ENCODE measurements around the gene ZXDC. TPM values are rescaled to one million over a fixed set of nuclear protein-coding genes. Genes with fewer than 3 reads are reported as not detected.

Gene ZXDC
- total RNA-seq, 1 experiment from 2014 or later: 26.6 TPM

DNA sequence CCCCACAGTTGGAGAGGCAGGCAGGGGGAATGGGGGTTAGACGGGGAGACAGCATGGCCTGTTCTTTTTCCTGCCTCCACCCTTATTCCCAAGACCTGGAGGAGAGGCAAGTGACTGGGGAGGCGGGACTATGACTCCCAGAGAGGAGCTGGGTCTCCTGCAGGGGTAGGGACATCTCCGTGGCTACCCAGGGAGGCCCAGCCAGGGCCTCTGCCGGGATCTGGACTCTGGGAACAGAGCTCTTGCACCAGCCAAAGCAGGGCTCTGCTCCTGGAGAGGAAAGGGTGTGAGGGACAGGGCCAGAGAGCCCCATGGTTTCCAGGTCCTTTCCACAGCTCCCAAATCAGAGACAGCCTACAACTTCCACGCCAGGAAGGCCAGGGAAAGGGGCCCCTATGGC lies 58.2 kb downstream of the ZXDC start:
- no peak for DNase-seq (ENCODE audit: low read depth)

- DNase-seq (ENCODE audit: low read depth): no peak
These were observed 58.7 kb downstream of the ZXDC start for GRCh38 chr3:126416943-126417342.

DNA sequence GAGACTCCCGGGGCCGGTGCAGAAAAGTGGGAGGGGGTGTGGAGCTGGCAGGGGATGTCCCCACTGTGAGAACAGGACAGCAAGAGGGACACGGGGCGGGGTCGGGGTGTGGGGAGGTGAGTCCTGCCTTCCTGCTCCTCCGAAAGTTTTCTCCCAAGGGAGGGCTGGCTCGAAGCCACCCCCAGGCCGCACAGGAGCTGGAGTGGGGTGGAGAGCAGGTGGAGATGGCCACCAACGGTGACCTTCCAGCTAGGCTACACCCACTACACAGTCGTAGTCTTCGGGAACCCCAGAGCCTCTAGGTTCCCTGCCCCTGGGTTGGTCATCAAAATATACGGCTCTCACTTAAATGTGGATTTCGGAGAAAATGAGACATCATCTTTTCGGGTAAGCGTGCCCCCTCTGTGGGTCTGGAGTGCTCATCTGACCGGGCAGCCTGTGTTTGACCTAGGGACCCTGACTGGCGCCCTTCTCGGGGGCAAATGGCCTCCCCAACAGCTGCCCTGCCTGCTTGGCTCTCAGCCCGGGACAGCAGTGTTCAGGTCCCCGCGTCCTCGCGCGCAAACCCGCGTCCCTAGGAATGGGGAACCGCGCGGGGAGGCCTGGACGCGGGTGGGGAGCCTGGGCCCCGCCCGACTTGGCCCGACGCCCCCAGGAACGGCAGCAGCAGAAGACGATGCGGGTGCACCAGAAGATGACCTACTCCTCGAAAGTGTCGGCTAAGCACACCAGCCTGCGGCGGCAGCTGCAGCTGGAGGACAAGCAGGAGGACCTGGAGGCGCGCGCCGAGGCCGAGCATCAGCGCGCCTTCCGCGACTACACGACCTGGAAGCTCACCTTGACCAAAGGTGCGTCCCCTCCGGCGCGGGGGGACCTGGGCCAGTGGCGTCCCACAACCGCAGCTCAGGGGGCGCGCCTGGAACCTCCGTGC lies 59.8 kb downstream of the ZXDC start:
- no peak for DNase-seq (ENCODE audit: low read depth)

DNA sequence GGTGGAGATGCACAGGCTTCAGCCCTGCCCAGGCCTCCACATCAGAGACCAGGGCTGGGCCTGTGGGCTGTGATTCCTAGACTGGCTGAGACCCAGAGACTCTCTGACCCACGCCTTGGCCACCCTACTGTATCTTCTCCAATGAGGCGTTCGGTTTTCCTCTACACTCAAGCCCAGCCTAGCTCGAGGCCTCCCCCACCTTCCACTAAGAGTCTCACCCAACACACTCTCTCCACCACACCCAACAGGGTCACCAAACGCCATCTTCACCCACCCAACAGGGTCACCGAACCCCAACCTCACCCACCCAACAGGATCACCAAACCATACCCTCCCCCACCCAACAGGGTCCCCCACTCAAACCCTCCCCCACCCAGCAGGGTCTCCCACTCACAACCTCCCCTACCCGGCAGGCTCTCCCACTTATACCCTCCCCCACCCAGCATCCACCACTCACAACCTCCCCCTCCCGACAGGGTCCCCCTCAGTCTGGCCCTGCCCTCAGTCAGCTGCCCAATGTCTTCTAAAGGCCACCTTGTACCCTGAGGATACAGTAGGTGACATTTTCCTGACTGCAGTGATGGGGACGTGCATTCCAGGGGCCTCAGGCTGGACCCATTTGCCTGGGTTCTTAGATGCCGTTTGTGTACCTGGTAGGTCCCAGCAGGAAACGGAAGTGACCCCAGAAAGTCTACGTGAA lies 60.6 kb downstream of the ZXDC start:
- DNase-seq (ENCODE audit: low read depth): no peak

DNA sequence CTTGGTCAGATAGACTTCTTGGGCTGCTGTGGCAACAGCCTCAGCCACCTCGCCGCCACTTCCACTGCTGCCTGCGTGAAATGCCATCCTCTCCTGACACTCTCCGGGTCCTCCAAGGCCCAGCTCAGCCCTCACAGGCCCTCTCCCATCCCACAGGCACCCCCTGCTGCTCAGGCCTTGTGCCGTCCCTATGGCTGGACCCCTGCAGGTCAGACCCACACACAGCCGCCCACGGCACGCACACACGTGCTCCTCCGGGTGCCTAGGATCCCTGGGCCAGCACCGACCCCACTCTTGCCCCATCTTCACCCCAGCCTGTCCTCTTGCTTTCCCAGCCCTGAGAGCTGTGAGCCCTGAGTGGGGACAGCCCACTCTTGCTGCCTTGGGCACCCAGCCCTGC lies 61.3 kb downstream of the ZXDC start:
- no peak for DNase-seq (ENCODE audit: low read depth)

- no peak for DNase-seq (ENCODE audit: low read depth)
These were observed 62.0 kb downstream of the ZXDC start for GRCh38 chr3:126413693-126414080.

GRCh38 chr3:126412841-126413692 lies 62.6 kb downstream of the ZXDC start:
- no peak for DNase-seq (ENCODE audit: low read depth)

DNA sequence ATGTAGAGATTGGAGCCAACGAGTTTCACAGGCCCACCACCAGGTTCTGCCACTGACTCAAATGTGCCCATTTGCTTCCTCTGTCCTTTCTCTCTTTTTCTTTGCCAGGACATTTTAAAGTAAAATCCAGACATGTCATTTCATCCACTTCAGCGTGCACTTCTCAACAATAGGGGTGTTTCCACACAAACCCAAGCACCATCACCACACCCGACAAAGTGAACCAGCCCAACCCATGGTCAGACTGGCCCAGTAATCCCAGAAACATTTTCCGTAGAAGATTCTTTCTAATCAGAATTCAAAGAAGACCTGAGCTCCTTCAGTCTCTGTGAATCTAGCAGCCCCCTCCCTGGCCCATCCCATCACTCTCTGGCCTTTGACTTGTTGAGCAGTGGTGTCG lies 67.6 kb downstream of the ZXDC start:
- no peak for DNase-seq (ENCODE audit: low read depth)

DNA sequence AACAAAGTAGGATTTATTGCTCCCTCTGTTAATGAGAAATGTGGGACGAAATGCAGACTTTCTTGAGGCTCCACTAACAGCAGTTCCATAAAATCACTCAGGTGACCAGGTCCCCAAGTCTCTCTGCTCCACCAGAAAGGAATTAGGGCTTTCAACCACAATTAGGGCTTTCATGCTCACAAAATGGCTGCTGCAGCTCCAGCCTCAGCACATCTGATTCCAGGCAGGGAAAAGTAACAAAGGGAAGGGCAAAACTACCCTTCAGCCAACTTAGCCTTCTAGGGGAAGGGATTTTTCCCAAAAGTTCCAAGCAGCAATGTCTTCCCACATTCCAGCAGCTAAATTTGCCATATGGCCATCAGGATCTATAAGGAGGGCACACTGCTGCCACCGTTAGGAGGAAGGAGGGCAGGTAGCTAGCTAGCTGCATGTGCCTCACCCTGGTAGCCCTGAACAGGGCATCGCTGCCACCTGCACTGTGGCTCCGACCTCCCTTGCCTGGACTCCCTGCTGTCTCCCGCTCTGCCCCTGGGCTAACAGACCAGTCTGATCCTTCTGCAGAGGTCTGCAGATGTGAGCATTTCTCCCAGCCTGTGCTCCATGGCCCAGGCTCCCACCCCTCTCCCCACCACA lies 68.2 kb downstream of the ZXDC start:
- no peak for DNase-seq (ENCODE audit: low read depth)

- no peak for DNase-seq (ENCODE audit: low read depth)
These were observed 69.0 kb downstream of the ZXDC start for GRCh38 chr3:126406389-126407296.

DNA sequence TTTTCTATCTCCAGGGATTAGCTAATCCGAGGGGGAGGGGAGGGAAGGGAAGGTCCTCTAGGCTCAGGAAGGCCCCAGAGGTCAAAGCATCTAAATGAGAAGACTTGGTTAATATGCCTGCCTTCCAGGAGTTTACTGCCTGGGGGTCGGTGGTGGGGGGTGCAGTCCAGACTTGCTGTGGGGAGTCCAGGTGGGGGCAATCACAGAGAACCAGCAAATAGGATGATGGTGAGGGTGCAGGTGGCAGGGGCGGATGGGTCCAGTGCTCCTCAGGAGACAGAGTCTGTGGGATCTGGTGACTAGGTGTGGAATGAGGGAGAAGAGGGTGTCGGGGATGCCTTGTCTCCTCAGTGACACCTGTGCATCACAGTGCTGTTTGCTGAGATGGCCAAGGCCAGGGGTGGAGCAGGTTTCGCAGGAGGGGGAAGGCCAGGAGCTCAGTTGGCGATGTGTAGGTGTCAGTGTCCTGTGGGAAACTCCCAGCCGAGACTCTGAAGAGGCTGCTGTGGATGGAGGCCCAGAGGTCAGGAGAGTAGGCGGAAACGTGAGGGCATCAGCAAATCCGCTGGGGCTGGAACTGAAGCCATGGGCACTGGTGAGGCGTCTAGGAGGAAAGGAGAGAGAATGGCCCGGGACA lies 72.9 kb downstream of the ZXDC start:
- no peak for DNase-seq (ENCODE audit: low read depth)

GRCh38 chr3:126402178-126402577 lies 73.5 kb downstream of the ZXDC start:
- no peak for DNase-seq (ENCODE audit: low read depth)

DNA sequence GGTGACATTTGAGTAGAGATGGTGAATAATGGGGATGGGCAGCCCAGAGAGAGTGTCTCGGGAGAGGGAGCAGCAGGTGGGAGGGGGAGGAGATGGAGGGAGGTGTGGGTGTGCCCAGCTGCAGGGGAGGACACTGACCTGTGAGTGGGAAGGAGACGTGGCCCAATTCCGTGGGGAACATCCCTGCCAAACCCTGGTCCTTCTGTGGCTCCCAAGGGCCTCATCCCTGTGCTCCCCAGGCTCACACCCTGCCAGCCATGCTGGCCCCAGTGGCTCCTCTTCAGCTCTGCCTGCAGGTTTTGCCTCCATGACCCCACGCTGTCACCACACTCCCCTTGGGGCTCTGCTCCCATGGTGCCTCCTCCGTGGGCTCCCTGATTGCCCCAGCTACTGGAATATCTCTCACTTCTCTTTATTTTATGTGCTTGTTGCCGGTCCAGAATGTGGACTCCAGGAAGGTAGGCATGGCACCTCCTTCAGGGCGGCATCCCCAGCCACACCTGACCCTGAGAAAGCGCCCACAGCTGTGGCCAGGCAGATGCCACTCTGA lies 74.0 kb downstream of the ZXDC start:
- no peak for DNase-seq (ENCODE audit: low read depth)

GRCh38 chr3:126399756-126400155 lies 75.9 kb downstream of the ZXDC start:
- no peak for DNase-seq (ENCODE audit: low read depth)

DNA sequence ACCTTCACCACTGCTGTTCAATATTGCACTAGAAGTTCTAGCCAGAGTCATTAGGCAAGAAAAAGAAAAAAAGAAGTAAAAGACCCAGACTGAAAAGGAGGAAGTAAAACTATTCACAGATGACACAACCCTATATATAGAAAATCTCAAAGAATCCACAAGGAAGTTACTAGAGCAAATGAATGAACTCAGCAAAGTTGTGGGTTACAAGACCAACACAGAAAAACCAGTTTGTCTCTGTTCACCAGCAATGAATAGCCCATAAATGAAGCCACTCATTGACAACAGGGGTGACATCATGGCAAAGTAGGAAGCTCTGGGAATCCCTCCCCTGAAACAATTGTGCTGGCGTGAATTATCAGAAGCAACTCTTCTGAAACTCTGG lies 76.3 kb downstream of the ZXDC start:
- DNase-seq (ENCODE audit: low read depth): no peak

GRCh38 chr3:126398423-126399350 lies 77.0 kb downstream of the ZXDC start:
- DNase-seq (ENCODE audit: low read depth): no peak

GRCh38 chr3:126397610-126398422 lies 77.9 kb downstream of the ZXDC start:
- DNase-seq (ENCODE audit: low read depth): no peak

GRCh38 chr3:126396536-126396935 lies 79.2 kb downstream of the ZXDC start:
- no peak for DNase-seq (ENCODE audit: low read depth)

All from M059J (cell line).